SU-DHL-6 (cell line): Measurements from ENCODE around the gene TCP11.

ENCODE experiments used
- CTCF ChIP-seq: fragments of 200-600 bp; sonication (generic); IDR thresholded peaks from one replicate; pipeline ENCODE4 v1.5.1; 2017; ENCODE audit warnings: antibody characterized with exemption, mild to moderate bottlenecking, low read length, moderate library complexity; ENCODE audit not compliant: insufficient read depth, poor library complexity, severe bottlenecking
- EZH2phosphoT487 ChIP-seq: fragments of 200-600 bp; sonication (generic), shearing (Covaris generic); conservative IDR thresholded peaks from 2 replicates; pipeline ENCODE4 v1.6.1; 2018; ENCODE audit warnings: mild to moderate bottlenecking, antibody characterized with exemption, low read length, moderate library complexity, mixed read lengths

DNA sequence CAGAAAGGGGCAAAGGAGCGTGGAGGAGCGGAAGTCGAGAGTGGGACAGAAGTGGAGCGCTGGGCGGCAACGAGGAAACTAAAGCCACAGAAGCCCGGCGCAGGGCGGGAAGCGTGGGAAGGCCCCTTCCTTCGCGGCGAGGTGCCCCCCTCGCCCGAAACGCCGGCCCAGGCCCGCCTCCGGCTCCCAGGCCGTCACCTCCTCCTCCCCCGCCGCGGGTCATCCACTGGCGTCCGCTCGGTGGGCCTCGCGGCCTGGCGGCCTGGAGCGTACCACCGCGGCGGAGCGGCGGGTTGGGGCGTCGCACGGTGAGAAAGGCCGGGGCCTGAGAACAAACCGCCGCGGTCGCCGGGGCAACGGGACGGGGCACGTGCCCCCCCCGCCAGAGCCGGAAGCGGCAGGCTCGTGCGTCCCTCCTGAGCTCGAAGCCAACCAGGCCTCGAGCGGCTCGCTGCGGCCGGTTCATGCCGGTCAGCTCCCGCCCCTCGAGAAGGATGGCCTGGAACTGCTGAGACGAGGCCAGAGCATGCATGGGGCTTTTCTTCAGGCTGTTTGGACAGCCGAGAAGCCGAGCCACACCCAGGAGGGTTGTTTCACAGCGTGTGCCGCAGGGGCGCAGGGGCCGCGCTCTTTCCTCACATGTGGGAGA is at the start of gene TCP11:
- TF ChIP-seq CTCF (no peak), EZH2phosphoT487 (no peak)
